GM10248 (cell line): ENCODE measurements around the gene PIP.
"Not testable (repeated sequence)": the region's sequence is repeated elsewhere in the genome, so short reads cannot be mapped to it uniquely, and the experiment has no call there.

Source experiments
- CTCF ChIA-PET: fragments of 300-600 bp; sonication (Branson Sonifier 250); formaldehyde crosslinking; extraction: SDS; loops from one replicate; lab custom pipeline; 2021; ENCODE audit warnings: antibody characterized with exemption; lab: Yijun Ruan, JAX
- POLR2A ChIA-PET: fragments of 350-650 bp; sonication (Branson Sonifier 250); formaldehyde crosslinking; extraction: SDS; loops from one replicate; lab custom pipeline; 2020; ENCODE audit warnings: antibody characterized with exemption; lab: Yijun Ruan, JAX
- DNase-seq: peaks from one replicate; pipeline ENCODE4 v3.0.0; 2012; ENCODE audit errors: extremely low spot score
- TF ChIP-seq, protein P1 (sequence below): IDR thresholded peaks from 2 replicates; pipeline ENCODE4 v1.5.1; 2012; ENCODE audit warnings: mild to moderate bottlenecking, low read depth; ENCODE audit errors: extremely low read depth, missing control alignments, control extremely low read depth

PIP gene, protein sequence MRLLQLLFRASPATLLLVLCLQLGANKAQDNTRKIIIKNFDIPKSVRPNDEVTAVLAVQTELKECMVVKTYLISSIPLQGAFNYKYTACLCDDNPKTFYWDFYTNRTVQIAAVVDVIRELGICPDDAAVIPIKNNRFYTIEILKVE

DNA sequence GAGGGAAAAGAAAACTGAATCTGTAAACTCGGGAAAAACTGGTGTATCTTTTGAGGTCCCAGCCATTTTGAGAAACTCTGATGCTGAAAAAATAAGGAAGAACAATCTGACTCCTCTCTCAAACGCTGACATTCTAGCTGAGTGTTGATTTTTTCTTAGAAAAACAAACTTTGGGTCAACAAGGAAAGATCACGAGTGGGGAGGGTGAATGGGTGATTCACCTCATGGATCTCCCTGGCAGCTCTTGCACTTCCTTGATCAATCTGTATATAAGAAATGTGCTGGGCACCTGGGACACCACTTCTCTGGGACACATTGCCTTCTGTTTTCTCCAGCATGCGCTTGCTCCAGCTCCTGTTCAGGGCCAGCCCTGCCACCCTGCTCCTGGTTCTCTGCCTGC, at the start of gene PIP:
PIP (plus strand) TSS at position 297 of the 400 bp plus-strand sequence; CDS start at position 337, 40 bp downstream.
- DNase-seq: no peak
- POLR2A ChIA-PET: no interaction called here
- CTCF ChIA-PET: interaction anchor here (1.4 to 2.0 kb wide), 4 partner anchors 10 to 84 kb away, joined by 3 to 13 read pairs (median 4); no protein-coding TSS in a partner anchor
- TF ChIP-seq, protein P1, sequence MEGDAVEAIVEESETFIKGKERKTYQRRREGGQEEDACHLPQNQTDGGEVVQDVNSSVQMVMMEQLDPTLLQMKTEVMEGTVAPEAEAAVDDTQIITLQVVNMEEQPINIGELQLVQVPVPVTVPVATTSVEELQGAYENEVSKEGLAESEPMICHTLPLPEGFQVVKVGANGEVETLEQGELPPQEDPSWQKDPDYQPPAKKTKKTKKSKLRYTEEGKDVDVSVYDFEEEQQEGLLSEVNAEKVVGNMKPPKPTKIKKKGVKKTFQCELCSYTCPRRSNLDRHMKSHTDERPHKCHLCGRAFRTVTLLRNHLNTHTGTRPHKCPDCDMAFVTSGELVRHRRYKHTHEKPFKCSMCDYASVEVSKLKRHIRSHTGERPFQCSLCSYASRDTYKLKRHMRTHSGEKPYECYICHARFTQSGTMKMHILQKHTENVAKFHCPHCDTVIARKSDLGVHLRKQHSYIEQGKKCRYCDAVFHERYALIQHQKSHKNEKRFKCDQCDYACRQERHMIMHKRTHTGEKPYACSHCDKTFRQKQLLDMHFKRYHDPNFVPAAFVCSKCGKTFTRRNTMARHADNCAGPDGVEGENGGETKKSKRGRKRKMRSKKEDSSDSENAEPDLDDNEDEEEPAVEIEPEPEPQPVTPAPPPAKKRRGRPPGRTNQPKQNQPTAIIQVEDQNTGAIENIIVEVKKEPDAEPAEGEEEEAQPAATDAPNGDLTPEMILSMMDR: no peak

DNA sequence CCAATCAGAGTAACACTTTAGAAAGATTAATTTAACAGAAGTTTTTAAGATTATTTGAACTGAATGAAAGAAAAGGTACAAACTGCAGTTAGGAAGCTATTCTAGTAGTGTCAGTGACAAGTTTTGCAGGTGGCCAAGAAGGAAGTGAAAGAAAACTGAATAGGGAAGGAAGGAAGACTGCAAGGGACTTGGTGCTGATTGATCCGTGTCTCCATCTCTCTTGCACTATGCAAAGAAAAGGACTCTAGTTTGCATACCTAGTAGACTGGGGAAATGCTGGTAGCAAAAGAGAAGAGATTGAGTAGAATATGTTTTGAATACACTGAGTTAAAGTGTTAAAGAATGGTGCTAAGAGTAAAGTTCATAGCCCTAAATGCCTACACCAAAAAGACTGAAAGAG, 46.8 kb upstream of the PIP start:
- DNase-seq: no peak
- TF ChIP-seq, protein P1: no peak
- CTCF ChIA-PET: interaction anchor here (2.0 kb wide), 1 partner anchor 33 kb away, joined by 6 read pairs; no protein-coding TSS in a partner anchor
- POLR2A ChIA-PET: no interaction called here

DNA sequence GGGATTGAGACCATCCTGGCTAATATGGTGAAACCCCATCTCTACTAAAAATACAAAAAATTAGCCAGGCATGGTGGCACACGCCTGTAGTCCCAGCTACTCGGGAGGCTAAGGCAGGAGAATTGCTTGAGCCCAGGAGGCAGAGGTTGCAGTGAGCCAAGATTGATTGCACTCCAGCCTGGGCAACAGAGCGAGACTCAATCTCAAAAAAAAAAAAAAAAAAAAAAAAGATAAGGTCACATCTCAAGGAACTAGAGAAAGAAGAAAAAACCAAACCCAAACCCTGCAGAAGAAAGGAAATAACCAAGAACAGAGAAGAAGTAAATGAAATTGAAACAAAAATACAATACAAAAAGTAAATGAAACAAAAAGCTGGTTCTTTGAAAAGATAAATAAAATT, 46.3 kb upstream of the PIP start:
- DNase-seq, POLR2A ChIA-PET: not testable (repeated sequence)
- CTCF ChIA-PET: interaction anchor here (2.0 kb wide), 1 partner anchor 33 kb away, joined by 6 read pairs; no protein-coding TSS in a partner anchor

DNA sequence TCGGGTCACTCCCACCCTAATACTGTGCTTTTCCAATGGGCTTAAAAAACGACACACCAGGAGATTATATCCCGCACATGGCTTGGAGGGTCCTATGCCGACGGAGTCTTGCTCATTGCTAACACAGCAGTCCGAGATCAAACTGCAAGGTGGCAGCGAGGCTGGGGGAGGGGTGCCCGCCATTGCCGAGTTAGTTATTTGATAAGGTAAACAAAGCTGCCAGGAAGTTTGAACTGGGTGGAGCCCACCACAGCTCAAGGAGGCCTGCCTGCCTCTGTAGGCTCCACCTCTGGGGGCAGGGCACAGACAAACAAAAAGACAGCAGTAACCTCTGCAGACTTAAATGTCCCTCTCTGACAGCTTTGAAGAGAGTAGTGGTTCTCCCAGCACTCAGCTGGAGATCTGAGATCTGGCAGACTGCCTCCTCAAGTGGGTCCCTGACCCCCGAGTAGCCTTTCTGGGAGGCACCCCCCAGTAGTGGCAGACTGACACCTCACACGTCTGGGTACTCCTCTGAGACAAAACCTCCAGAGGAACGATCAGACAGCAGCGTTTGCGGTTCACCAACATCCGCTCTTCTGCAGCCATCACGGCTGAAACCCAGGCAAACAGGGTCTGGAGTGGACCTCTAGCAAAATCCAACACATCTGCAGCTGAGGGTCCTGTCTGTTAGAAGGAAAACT, 43.2 kb upstream of the PIP start:
- POLR2A ChIA-PET, CTCF ChIA-PET, DNase-seq: not testable (repeated sequence)

DNA sequence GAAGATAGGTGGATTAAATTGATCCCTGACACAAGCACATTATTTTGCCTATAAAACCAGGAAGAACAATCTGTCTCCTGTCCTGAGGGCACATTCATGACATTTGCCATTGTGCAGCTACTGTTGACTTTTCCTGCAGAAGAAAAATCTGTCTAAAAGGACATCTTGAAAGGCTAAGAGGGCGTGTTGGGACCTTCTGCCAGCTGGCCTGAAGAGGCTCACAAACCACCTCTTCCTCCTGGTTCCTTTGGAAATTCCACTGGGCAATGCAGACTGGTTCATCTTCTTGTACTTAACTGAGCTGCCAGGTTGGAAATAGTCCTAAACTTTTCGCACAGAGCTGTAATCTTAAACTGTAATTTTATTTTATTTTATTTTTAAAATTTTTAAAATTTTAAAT, 35.7 kb upstream of the PIP start:
- POLR2A ChIA-PET: no interaction called here
- CTCF ChIA-PET: interaction anchor here (1.2 kb wide), 1 partner anchor 14 kb away, joined by 5 read pairs; no protein-coding TSS in a partner anchor
- TF ChIP-seq, protein P1: no peak
- DNase-seq: no peak

DNA sequence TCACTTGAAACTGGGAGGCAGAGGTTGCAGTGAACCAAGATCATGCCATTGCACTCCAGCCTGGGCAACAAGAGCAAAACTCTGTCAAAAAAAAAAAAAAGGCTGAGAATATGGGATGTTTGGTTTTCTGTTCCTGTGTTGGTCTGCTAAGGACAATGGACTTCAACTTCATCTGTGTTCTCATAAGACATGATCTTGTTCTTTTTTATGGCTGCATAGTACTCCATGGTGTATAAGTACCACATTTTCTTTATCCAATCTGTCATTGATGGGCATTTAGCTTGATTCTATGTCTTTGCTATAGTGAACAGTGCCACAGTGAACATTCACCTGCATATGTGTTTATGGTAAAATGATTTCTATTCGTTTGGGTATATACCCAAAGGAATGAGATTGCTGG, 32.3 kb upstream of the PIP start:
- CTCF ChIA-PET, DNase-seq, POLR2A ChIA-PET: not testable (repeated sequence)

DNA sequence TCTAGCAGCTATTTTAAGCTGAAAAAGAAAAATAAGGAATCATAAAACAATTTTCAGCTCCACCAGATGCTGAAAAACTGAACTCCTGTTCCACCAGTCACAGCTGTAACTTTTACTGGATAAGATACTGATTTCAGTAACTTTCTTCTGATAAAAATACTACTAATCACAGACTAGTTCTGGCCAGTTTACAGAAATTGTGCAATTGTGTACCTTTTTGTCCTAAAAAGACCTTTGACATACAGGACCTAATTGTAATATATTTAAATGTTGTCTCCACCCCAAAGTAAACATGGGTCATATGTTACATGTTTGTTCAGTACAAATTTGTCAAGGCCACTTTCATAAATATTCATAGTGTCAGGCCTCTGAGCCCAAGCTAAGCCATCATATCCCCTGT, 27.1 kb upstream of the PIP start:
- ChIA-PET CTCF (no interaction called here), POLR2A (no interaction called here)
- TF ChIP-seq, protein P1: no peak
- DNase-seq: no peak

DNA sequence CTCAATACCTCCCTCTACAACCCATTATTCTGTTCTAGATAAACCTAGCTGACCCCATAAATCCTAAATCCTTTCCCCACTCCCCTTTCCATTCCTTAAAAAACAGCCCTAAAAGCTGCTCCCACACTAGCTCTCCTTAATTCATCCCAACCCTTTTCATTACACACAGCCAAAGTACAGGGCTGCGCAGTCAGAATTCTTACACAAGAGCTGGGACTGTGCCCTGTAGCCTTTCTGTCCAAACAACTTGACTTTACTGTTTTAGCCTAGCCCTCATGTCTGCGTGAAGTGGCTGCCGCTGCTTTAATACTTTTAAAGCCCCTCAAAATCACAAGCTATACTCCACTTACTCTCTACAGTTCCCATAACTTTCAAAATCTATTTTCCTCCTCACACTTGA, 23.9 kb upstream of the PIP start:
- CTCF ChIA-PET, DNase-seq, POLR2A ChIA-PET: not testable (repeated sequence)
